Measurements from ENCODE around the gene STRBP.

STRBP gene

DNA sequence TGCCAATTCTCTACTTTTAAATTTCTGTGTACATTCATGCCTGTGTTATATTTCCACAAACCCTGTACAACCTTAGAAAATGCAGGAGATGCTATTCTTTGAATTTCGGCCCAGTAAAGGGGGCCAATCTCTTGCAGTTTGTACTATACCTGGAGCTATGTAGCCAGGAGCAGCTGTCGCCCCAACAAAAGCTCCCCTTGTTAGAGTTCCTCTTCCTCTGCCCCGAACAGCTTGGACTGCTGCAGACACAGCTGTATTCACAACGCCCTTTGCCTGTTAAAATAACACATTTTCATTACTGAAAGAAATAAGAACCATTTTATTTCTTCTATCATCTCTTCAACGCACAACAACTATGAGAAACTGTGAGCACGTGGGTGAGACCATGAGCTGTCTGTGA lies 135.7 kb downstream of the STRBP start:
- no peak for TF ChIP-seq CTCF (IDR thresholded peaks at IDR 0.05; ENCODE audit: extremely low read depth, missing control alignments)
- no peak for DNase-seq (ENCODE audit: low spot score)

GRCh38 chr9:123131993-123132392 lies 136.4 kb downstream of the STRBP start:
- no peak for DNase-seq (ENCODE audit: low spot score)
- TF ChIP-seq CTCF (IDR thresholded peaks at IDR 0.05; ENCODE audit: extremely low read depth, missing control alignments), result no peak

DNA sequence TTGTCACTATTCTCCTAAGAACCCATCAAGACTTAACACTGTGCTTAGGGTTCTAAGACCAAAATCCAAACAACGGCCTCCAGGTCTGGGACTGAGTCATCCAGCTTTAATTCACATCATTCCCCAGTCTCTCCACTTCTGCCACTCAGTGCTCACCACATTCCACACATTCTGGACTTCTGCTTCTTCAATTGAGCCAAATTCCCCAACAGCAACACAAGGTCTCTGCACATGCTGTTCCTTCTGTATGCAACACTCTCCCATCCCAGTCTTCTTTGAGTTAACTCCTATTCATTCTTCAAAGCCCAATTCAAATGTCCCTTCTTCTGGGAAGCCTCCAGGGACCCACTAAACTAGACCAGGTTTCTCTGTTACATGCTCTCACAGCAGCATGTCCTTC lies 137.1 kb downstream of the STRBP start:
- DNase-seq (ENCODE audit: low spot score), result no peak
- TF ChIP-seq CTCF (IDR thresholded peaks at IDR 0.05; ENCODE audit: extremely low read depth, missing control alignments), result no peak

DNA sequence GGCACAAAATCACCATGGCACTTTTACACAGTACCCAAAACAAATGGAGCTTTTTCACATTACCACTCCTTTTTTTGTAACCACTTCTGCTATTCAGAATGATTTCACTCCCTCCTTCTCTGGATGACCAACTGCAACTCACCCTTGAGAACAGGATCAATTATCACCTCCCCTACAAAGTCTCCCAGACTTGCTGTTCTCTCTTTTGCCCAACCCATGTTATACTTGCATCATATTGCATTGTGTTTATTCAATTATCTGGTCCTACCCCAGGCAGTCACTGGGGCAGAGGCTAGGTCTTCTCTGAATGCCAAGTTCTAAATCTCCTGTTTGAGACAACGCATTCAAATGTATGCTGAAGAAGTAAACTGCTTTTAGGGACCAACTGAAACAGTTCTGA lies 139.0 kb downstream of the STRBP start:
- no peak for TF ChIP-seq CTCF (IDR thresholded peaks at IDR 0.05; ENCODE audit: extremely low read depth, missing control alignments)
- no peak for DNase-seq (ENCODE audit: low spot score)

- no peak for TF ChIP-seq CTCF (IDR thresholded peaks at IDR 0.05; ENCODE audit: extremely low read depth, missing control alignments)
- DNase-seq (ENCODE audit: low spot score), result no peak
Observed at GRCh38 chr9:123128591-123128990, 139.8 kb downstream of the STRBP start.

GRCh38 chr9:123127512-123128075 lies 140.8 kb downstream of the STRBP start:
- no peak for TF ChIP-seq CTCF (IDR thresholded peaks at IDR 0.05; ENCODE audit: extremely low read depth, missing control alignments)
- DNase-seq (ENCODE audit: low spot score), result no peak

DNA sequence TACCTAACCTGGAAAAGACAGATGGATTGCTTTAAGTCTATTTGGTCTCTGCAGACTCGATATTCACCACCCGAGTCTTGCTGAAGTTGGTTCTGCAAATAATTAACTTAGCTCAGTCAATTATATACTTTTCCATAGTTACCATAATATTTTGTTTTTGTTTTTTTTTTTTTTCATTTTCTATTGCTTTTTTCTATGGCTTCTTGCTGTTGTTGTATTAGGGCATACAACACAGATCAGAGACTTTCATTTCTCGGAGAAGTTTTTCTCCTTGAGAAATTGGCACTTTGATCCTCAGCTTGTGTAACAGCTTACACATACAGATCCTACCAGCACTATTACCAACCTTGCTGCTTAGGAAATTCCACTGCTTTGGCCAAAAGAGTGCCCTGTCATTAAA lies 146.9 kb downstream of the STRBP start:
- no peak for TF ChIP-seq CTCF (IDR thresholded peaks at IDR 0.05; ENCODE audit: extremely low read depth, missing control alignments)
- no peak for DNase-seq (ENCODE audit: low spot score)

Data from GM20000 (cell line).